ENCODE measurements around the gene ATL3. TPM values are rescaled to one million over a fixed set of nuclear protein-coding genes. Genes with fewer than 3 reads are reported as not detected.
"Not testable (repeated sequence)": the region's sequence is repeated elsewhere in the genome, so short reads cannot be mapped to it uniquely, and the experiment has no call there.

The ATL3 gene
- total RNA-seq, 1 experiment from 2014 or later: 63.9 TPM

DNA sequence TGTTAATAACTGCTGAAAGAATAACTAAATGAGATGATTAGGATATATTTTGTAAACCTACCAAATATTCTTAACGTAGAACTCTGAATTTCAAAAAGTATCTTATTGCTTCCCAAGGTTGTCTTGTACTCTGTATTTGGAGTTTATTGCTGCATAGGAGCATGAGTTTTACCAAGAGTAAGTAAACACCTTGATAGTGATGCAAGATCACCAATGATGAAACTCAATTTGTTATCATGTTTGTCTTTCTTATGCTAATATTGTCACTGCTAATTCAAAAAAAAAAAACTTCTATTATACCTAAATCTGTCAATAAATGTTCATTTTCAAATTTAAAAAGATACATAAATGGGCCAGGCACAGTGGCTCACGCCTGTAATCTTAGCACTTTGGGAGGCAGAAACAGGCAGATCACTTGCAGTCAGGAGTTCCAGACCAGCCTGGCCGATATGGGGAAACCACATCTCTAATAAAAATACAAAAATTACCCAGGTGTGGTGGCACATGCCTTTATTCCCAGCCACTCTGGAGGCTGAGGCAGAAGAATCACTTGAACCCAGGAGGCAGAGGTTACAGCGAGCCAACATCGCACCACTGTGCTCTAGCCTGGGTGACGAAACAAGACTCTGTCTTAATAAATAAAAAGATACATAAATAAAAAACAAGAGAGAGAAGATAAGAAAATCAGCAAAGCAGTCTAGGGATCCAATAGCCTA lies 84.6 kb downstream of the ATL3 start:
- TF ChIP-seq CTCF (conservative IDR thresholded peaks at IDR 0.05; ENCODE audit: low read depth, low read length) (no peak), EZH2 (IDR thresholded peaks at IDR 0.05; ENCODE audit: borderline replicate concordance, low read depth, low read length, poor library complexity, severe bottlenecking) (no peak)
- Histone ChIP-seq H3K36me3 (ENCODE audit: insufficient read depth, low read length, poor library complexity, severe bottlenecking) (no peaks in the 10 kb centered on the region), H3K4me1 (ENCODE audit: insufficient read depth, low read length, poor library complexity, severe bottlenecking) (no peaks in the 10 kb centered on the region), H3K27ac (ENCODE audit: low read depth, low read length, poor library complexity, severe bottlenecking) (no peak overlapping the region), H3K27me3 (replicated peaks; ENCODE audit: insufficient read depth, low read depth, low read length, poor library complexity) (peaks cover 9% of the 10 kb centered on the region), H3K9me3 (ENCODE audit: low read depth, low read length, poor library complexity, severe bottlenecking) (peaks cover 6% of the 10 kb centered on the region), H3K4me3 (ENCODE audit: low read depth, low read length, poor library complexity, severe bottlenecking) (no peak overlapping the region)
- no peak for DNase-seq (ENCODE audit: low spot score)
- intact Hi-C loops (cut with micrococcal nuclease; ENCODE audit: unreplicated experiment): no loop called here
- CTCF ChIA-PET: no interaction called here
- POLR2A ChIA-PET (ENCODE audit: low non-redundant PET): no interaction called here
- no TSS peak for BruUV-seq (replicated peaks)

DNA sequence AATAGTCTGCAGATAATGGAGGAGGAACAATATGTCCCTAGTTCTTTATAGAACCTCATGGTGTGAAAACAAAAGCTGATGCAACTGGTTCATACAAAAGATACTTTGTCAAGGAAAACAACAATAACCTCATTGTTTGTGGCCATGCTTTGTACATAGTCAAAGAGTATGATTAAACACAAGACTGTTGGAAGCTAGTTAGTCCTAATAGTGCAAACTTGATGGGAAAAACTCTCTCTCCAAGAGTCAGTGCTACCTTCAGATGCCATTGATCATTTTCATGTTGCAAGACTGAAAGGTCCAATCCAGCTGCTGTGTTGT lies 87.9 kb downstream of the ATL3 start:
- intact Hi-C loops (cut with micrococcal nuclease; ENCODE audit: unreplicated experiment): no loop called here
- BruUV-seq (replicated peaks): no TSS peak
- DNase-seq (ENCODE audit: low spot score): no peak
- H3K9me3 ChIP-seq (ENCODE audit: low read depth, low read length, poor library complexity, severe bottlenecking): peaks cover 16% of the 10 kb centered on the region
- POLR2A ChIA-PET (ENCODE audit: low non-redundant PET): no interaction called here
- no peaks in the 10 kb centered on the region for H3K4me1 ChIP-seq (ENCODE audit: insufficient read depth, low read length, poor library complexity, severe bottlenecking)
- H3K27me3 ChIP-seq (replicated peaks; ENCODE audit: insufficient read depth, low read depth, low read length, poor library complexity): peaks cover 9% of the 10 kb centered on the region
- TF ChIP-seq CTCF (conservative IDR thresholded peaks at IDR 0.05; ENCODE audit: low read depth, low read length) (no peak), EZH2 (IDR thresholded peaks at IDR 0.05; ENCODE audit: borderline replicate concordance, low read depth, low read length, poor library complexity, severe bottlenecking) (no peak)
- no peak overlapping the region for H3K27ac ChIP-seq (ENCODE audit: low read depth, low read length, poor library complexity, severe bottlenecking)
- CTCF ChIA-PET: no interaction called here
- H3K36me3 ChIP-seq (ENCODE audit: insufficient read depth, low read length, poor library complexity, severe bottlenecking): no peaks in the 10 kb centered on the region
- no peak overlapping the region for H3K4me3 ChIP-seq (ENCODE audit: low read depth, low read length, poor library complexity, severe bottlenecking)

GRCh38 chr11:63581224-63581623 lies 90.0 kb downstream of the ATL3 start:
- H3K4me1 ChIP-seq (ENCODE audit: insufficient read depth, low read length, poor library complexity, severe bottlenecking); intact Hi-C loops (cut with micrococcal nuclease; ENCODE audit: unreplicated experiment); H3K27me3 ChIP-seq (replicated peaks; ENCODE audit: insufficient read depth, low read depth, low read length, poor library complexity); CTCF ChIA-PET; BruUV-seq (replicated peaks); H3K36me3 ChIP-seq (ENCODE audit: insufficient read depth, low read length, poor library complexity, severe bottlenecking); POLR2A ChIA-PET (ENCODE audit: low non-redundant PET); DNase-seq (ENCODE audit: low spot score); H3K27ac ChIP-seq (ENCODE audit: low read depth, low read length, poor library complexity, severe bottlenecking); H3K4me3 ChIP-seq (ENCODE audit: low read depth, low read length, poor library complexity, severe bottlenecking): not testable (repeated sequence)
- H3K9me3 ChIP-seq (ENCODE audit: low read depth, low read length, poor library complexity, severe bottlenecking): peaks cover 16% of the 10 kb centered on the region

DNA sequence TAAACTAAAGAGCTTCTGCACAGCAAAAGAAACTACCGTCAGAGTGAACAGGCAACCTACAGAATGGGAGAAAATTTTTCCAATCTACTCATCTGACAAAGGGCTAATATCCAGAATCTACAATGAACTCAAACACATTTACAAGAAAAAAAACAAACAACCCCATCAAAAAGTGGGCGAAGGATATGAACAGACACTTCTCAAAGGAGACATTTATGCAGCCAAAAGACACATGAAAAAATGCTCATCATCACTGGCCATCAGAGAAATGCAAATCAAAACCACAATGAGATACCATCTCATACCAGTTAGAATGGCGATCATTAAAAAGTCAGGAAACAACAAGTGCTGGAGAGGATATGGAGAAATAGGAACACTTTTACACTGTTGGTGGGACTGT lies 92.3 kb downstream of the ATL3 start:
- DNase-seq (ENCODE audit: low spot score); H3K36me3 ChIP-seq (ENCODE audit: insufficient read depth, low read length, poor library complexity, severe bottlenecking); H3K27me3 ChIP-seq (replicated peaks; ENCODE audit: insufficient read depth, low read depth, low read length, poor library complexity); H3K27ac ChIP-seq (ENCODE audit: low read depth, low read length, poor library complexity, severe bottlenecking); CTCF ChIA-PET; BruUV-seq (replicated peaks); H3K4me3 ChIP-seq (ENCODE audit: low read depth, low read length, poor library complexity, severe bottlenecking); intact Hi-C loops (cut with micrococcal nuclease; ENCODE audit: unreplicated experiment); H3K4me1 ChIP-seq (ENCODE audit: insufficient read depth, low read length, poor library complexity, severe bottlenecking); POLR2A ChIA-PET (ENCODE audit: low non-redundant PET): not testable (repeated sequence)
- peaks cover 16% of the 10 kb centered on the region for H3K9me3 ChIP-seq (ENCODE audit: low read depth, low read length, poor library complexity, severe bottlenecking)
